HG03103 (cell line): ENCODE measurements around the gene OR5M8.

ENCODE experiments used
- ATAC-seq: cut with Tn5 transposase; IDR thresholded peaks from one replicate; pipeline ENCODE4 v1.9.1; 2021; ENCODE audit warnings: low read depth; ENCODE audit not compliant: unreplicated experiment

OR5M8 gene

GRCh38 chr11:56491270-56491669 is at the start of gene OR5M8:
Gene OR5M8, minus strand, starts transcription at chr11:56491370. Its CDS starts 0 bp downstream, at chr11:56491370.
- no peak for ATAC-seq

DNA sequence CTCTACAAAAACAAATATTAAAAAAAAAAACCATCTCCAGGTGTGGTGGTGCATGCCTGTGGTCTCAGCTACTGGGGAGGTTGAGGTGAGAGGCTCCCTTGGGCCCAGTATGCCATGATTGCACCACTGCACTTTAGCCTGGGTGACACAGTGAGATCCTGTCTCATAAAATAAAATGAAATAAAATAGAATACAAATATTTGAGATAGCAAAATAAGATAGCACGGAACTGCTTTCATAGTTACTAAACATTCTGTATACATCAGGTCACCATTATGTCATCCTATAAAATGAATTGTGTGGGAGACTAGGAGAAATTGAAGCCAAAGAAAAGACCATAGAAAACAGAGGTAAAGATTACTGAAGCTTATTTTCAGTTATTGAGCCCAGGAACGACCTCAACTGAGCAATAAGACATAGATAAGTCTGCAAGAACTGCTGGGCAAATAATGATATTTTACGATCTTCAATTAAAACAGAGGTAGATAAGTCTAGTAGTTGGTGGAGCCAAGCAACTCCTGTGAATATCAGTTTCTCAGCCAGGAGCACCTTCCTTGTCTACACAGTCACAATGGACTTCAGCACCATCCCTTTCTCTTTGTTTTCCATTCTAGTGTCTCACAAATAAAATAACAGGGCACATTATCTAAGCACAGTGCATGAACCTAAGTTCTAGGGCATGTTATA is 42.0 kb upstream of the OR5M8 start:
- ATAC-seq, result no peak

DNA sequence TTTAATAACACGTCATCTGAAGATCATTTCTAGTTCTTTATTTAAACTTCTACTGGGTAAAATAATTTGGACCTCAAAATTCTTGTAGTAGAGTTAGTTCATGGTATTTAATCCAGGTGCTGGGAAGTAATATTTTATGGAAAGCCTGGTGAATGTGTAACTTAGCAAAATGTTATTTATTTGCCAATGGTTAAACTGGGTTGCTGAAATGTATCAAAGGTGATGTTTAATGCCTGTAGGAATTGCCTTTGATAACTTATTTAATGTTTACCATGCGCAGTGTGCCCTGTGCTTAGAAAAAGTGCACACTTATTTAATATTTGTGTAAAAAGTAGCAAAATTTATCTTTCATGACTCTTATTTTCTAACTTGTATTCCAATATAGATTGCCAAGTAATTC is 40.7 kb upstream of the OR5M8 start:
- ATAC-seq, result no peak

DNA sequence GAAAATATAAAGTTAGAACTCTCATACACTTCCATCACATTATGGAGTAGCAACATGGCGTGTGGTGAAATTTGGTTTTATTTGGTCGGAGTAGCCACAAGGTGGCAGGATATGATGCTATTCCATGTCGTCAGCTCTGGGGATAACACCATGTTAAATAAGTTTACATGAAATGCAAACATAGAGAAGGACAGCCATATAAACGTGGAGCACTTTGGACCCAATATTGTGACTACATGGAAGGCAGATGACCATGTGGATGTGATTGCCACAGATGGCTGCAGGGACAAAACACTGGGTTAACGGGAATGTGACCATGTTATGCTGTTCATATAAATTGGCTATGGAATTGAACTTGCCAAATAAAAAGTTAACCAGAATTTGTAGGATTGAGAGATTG is 30.8 kb upstream of the OR5M8 start:
- no peak for ATAC-seq

DNA sequence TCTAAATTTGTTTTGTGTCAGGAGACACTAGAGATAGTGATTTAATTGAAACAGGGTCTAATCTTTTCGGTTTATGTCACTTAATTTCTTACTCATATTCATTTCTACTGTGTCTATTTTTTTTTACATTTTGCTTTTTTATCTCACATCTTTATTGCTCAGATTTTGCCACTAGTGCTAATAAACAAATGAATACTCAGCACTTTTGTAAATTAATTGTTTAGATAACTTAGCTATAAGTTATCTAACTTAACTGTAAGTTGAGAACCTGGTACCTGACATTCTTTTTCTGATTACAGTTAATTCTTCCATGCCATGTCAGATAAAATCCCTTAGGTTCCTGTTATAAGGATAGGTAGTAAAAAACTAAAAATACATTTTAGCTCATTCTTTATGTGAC is 22.1 kb upstream of the OR5M8 start:
- ATAC-seq, result no peak

DNA sequence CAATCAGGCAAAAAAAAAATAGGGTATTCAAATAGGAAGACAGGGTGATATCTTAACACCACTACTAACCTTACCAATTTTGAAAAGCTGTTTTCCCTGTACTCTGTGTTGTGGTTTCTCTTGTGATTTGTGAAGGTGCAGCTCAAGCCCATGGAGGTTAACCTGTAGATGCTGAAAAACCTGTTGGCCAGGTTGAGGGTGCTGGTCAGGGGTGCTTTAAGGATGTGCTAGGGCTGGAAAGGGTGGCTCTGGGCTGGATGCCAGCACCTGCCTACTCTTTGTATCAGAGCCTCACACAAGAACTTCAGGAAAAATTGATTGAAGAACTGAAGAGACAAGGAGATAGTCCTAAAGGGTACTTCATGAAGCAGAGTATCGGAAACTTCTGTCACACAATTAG is 18.3 kb upstream of the OR5M8 start:
- no peak for ATAC-seq

GRCh38 chr11:56497010-56497409 is 5.8 kb upstream of the OR5M8 start:
- no peak for ATAC-seq

DNA sequence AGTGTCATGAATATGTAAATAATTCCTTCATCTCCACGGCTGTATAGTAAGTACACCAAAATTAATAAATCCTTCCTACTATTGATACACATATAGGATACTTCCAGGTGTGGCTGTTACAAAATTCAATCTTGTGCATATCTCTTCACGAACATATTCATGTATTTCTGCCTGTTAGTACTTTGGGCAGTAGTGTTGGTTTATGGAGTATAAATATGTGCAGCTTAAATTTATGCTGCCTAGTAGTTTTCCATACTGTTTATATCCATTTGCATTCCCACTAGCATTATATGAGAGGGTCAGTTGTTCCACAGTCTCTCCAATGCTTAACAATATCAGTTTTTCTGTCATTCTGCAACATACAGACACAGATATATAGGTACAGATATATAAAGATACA is 3.9 kb upstream of the OR5M8 start:
- no peak for ATAC-seq

GRCh38 chr11:56486801-56487200 is 4.4 kb downstream of the OR5M8 start:
- ATAC-seq, result no peak

DNA sequence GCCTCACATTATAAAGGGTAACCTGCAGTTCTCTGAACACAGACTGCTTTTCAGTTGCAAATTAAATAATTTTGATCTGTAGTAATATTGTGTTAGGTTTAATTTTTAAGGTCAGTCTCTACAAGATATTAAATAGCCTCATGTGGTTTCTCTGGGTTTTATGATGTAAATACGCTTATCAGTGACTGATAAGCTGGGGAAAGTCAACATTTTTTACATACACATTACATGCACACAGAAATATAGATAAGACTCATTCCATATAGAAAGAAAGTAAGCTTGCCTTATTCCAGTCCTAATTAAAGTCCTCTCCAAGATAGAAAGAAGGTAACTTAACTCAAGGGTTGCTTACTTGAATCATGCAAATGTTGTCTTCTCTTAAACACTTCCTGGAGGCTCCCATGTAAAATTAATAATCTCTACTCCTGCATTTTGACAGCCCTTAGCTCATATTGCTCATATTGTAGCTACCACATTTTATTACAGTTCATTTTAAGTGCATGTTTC is 16.4 kb downstream of the OR5M8 start:
- ATAC-seq, result no peak

DNA sequence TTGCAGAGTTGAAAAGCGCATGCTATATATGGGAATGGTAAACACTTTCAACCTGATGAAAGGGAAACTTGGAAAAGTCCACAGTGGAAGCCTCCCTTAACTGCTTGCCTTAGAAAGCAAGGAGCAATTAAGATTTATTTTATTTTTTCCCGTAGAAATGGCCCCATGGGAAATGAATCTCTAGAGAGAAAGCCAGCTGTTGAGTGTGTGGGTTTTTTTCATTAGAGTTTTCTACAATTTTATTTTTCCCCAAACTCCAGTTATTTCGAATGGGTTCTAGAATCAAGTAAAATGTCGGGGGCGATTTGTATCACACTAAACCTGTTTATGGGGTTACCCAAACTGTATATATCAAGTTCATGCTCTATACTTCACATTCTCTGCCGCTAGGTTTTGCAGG is 17.9 kb downstream of the OR5M8 start, which contains the start of gene OR5M3:
TSS of gene OR5M3 (minus strand) at position 101 of the 400 bp plus-strand sequence. CDS start 2,855 bp downstream, outside the sequence.
- ATAC-seq, result no peak

GRCh38 chr11:56457076-56457475 is 34.1 kb downstream of the OR5M8 start:
- no peak for ATAC-seq

GRCh38 chr11:56453521-56453920 is 37.6 kb downstream of the OR5M8 start:
- no peak for ATAC-seq
